ENCODE measurements around the gene NPS.

The NPS gene

GRCh38 chr10:127549009-127549408 lies at the start of gene NPS:
TSS of gene NPS (plus strand) at chr10:127549309. CDS start at chr10:127549369, 60 bp downstream.
- DNase-seq = no peak

GRCh38 chr10:127500127-127500526 lies 49.0 kb upstream of the NPS start:
- no peak for DNase-seq

- no peak for DNase-seq
These were observed 43.0 kb upstream of the NPS start for GRCh38 chr10:127506094-127506493.

- DNase-seq = no peak
These were observed 26.8 kb upstream of the NPS start for GRCh38 chr10:127522298-127522697.

- DNase-seq = no peak
These were observed 25.6 kb upstream of the NPS start for GRCh38 chr10:127523476-127523875.

- peak; percentile 8 to 35 for DNase-seq
These were observed 24.9 kb upstream of the NPS start for GRCh38 chr10:127524229-127524628.

GRCh38 chr10:127524908-127525665 lies 24.0 kb upstream of the NPS start:
- DNase-seq = no peak

GRCh38 chr10:127525686-127526085 lies 23.4 kb upstream of the NPS start:
- peak; percentile 63 to 80 for DNase-seq

- DNase-seq = peak; percentile 64 to 74
These were observed 22.9 kb upstream of the NPS start for GRCh38 chr10:127526161-127526560.

- DNase-seq = no peak
These were observed 21.8 kb upstream of the NPS start for GRCh38 chr10:127527320-127527719.

- no peak for DNase-seq
These were observed 21.2 kb upstream of the NPS start for GRCh38 chr10:127527891-127528290.

- DNase-seq = no peak
These were observed 16.9 kb upstream of the NPS start for GRCh38 chr10:127532193-127532592.

- no peak for DNase-seq
These were observed 16.4 kb upstream of the NPS start for GRCh38 chr10:127532659-127533058.

GRCh38 chr10:127534074-127534473 lies 15.0 kb upstream of the NPS start:
- DNase-seq = no peak

GRCh38 chr10:127534496-127534895 lies 14.6 kb upstream of the NPS start:
- DNase-seq = no peak

GRCh38 chr10:127535802-127536515 lies 13.2 kb upstream of the NPS start:
- DNase-seq = no peak

- DNase-seq = no peak
These were observed 11.9 kb upstream of the NPS start for GRCh38 chr10:127536972-127537760.

GRCh38 chr10:127537924-127538323 lies 11.2 kb upstream of the NPS start:
- DNase-seq = no peak

- DNase-seq = peak; percentile 69 to 89
These were observed 1.1 kb upstream of the NPS start for GRCh38 chr10:127548022-127548421.

GRCh38 chr10:127550861-127551260 lies 1.8 kb downstream of the NPS start:
- no peak for DNase-seq

- peak; percentile 23 to 68 for DNase-seq
These were observed 3.3 kb downstream of the NPS start for GRCh38 chr10:127552446-127552845.

- DNase-seq = no peak
These were observed 4.3 kb downstream of the NPS start for GRCh38 chr10:127553417-127553816.

GRCh38 chr10:127556916-127557315 lies 7.8 kb downstream of the NPS start:
- DNase-seq = no peak

GRCh38 chr10:127561647-127562046 lies 12.5 kb downstream of the NPS start:
- DNase-seq = no peak
